Prostate gland (tissue), 2 donors: ENCODE measurements around the gene MEST.

Experiments
- POLR2AphosphoS5 ChIP-seq: sonication (generic); formaldehyde crosslinking; IDR thresholded peaks from one replicate; pipeline ENCODE4 v1.6.1; 2017; ENCODE audit warnings: antibody characterized with exemption
- TF ChIP-seq, protein P1 (sequence below), 4 experiments: fragments of 200-600 bp in 2 of 4; fragments of 450-650 bp in 2 of 4; sonication (generic) in 2 of 4; IDR thresholded peaks; 1 replicate in 3 of 4; 2 replicates in 1 of 4; pipeline ENCODE4 v1.5.1; 2016 to 2019; ENCODE audit warnings: antibody characterized with exemption in 4 of 4, mild to moderate bottlenecking in 2 of 4, moderate library complexity in 2 of 4

DNA sequence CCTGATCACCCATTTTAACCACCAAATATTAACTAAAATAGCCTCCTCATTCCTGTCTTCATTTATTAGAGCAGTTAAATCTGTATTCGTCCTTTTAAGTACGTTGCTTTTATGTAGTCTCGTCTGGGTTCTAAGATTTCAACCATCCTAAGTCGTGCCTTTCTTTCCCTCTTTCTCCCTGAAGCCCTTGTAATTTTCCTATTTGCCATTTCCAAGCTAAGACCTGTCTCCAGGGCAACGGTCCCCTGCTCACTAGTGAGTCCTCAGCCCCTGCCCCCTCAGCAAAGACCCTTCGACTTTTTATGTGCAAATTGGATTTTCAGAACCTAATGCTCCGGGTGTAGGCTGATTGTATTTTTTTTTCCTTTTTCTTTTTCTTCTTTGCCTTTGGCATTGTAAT, 16.1 kb upstream of the MEST start:
- TF ChIP-seq, protein P1, sequence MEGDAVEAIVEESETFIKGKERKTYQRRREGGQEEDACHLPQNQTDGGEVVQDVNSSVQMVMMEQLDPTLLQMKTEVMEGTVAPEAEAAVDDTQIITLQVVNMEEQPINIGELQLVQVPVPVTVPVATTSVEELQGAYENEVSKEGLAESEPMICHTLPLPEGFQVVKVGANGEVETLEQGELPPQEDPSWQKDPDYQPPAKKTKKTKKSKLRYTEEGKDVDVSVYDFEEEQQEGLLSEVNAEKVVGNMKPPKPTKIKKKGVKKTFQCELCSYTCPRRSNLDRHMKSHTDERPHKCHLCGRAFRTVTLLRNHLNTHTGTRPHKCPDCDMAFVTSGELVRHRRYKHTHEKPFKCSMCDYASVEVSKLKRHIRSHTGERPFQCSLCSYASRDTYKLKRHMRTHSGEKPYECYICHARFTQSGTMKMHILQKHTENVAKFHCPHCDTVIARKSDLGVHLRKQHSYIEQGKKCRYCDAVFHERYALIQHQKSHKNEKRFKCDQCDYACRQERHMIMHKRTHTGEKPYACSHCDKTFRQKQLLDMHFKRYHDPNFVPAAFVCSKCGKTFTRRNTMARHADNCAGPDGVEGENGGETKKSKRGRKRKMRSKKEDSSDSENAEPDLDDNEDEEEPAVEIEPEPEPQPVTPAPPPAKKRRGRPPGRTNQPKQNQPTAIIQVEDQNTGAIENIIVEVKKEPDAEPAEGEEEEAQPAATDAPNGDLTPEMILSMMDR (IDR thresholded peaks at IDR 0.05): no peak
- TF ChIP-seq POLR2AphosphoS5: no peak
